Heart right ventricle (tissue), 16 donors: ENCODE data around the gene CAVIN2. TPM values are rescaled to one million over a fixed set of nuclear protein-coding genes. Genes with fewer than 3 reads are reported as not detected.
A peak's percentile ranks its signal among the peaks of the same experiment; 100 is the strongest.

ENCODE experiments used
- ATAC-seq, 8 donors: fragments of 200-7000 bp; cut with Tn5 transposase; one replicate each; pipeline ENCODE4 v1.9.1; 2020; ENCODE audit warnings: mild to moderate bottlenecking in 8 of 8, moderate library complexity in 8 of 8, moderate number of reproducible peaks in 1 of 8
- DNase-seq, 2 donors: peaks; one replicate each; pipeline ENCODE4 v3.0.0-alpha.2; 2020
- H3K27ac ChIP-seq, 10 donors: fragments of 200-600 bp; sonication (generic) in 2 of 10; one replicate each; pipeline versions ENCODE4 v1.5.0 to v1.8.0; 2020 to 2022; ENCODE audit warnings: mild to moderate bottlenecking in 3 of 10
- H3K27me3 ChIP-seq, 7 donors: fragments of 200-600 bp; one replicate each; pipeline ENCODE4 v1.8.0; 2021 to 2022; ENCODE audit warnings: mild to moderate bottlenecking in 2 of 7
- H3K36me3 ChIP-seq, 9 donors: fragments of 200-600 bp; sonication (generic) in 1 of 9; one replicate each; pipeline versions ENCODE4 v1.5.0 to v1.8.0; 2020 to 2022; ENCODE audit warnings: mild to moderate bottlenecking in 2 of 9
- H3K4me1 ChIP-seq, 9 donors: fragments of 200-600 bp; sonication (generic) in 1 of 9; one replicate each; pipeline versions ENCODE4 v1.5.0 to v1.8.0; 2020 to 2022; ENCODE audit warnings: mild to moderate bottlenecking in 4 of 9
- H3K4me3 ChIP-seq, 10 donors: fragments of 200-600 bp; sonication (generic) in 2 of 10; one replicate each; pipeline versions ENCODE4 v1.5.0 to v1.8.0; 2020 to 2022; ENCODE audit warnings: mild to moderate bottlenecking in 7 of 10, moderate library complexity in 2 of 10
- H3K9me3 ChIP-seq, 11 donors: fragments of 200-600 bp in 10 of 11; sonication (generic) in 2 of 11; one replicate each; pipeline versions ENCODE4 v1.5.0 to v1.8.0; 2013 to 2022; ENCODE audit warnings: mild to moderate bottlenecking in 2 of 11, control low read depth in 1 of 11, moderate library complexity in 1 of 11
- whole genome bisulfite sequencing, 2 donors: extraction: QIAGEN DNeasy Blood & Tissue Kit; methylation state at CpG; one replicate each; pipeline ENCODE4 v1.1.7; 2013; ENCODE audit warnings: inconsistent platforms in 1 of 2; 5-methylcytosine and 5-hydroxymethylcytosine counted together
- intact Hi-C, 10 donors: fragments of 100-400 bp; cut with DNase I; formaldehyde crosslinking; loops; one replicate each; pipeline versions ENCODE4 v1.11.1 to v1.14.2; 2022
- polyA plus RNA-seq, 2 donors: library from polyadenylated mRNA; stranded (reverse); fragments of 200-250 nt; gene quantifications; one replicate each; pipeline ENCODE4 v1.2.3, GENCODE V29; 2013
- total RNA-seq, 10 donors: library from RNA; stranded (reverse); fragmentation: NEBNext Ultra II Directional in 3 of 10; extraction: Animal tissue kit (Norgen Biotek cat#: 25700) in 3 of 10; gene quantifications; one replicate each; pipeline versions ENCODE4 v1.2.1 to v1.2.4, GENCODE V29; 2021 to 2023
- TF ChIP-seq, protein P1 (sequence below), 9 donors: fragments of 200-600 bp; sonication (generic) in 2 of 9; IDR thresholded peaks; one replicate each; pipeline versions ENCODE4 v1.5.0 to v1.8.0; 2021 to 2022; ENCODE audit warnings: antibody characterized with exemption in 9 of 9, mild to moderate bottlenecking in 5 of 9, moderate library complexity in 1 of 9
- donor health status: Arrhythmogenic right ventricular cardiomyopathy.
- donor health status: ischemic (EF 13 %, LVEDD 7.1; RV severe dilation, severe dysfunction).
- donor health status: healthy with polysubstance abuse.
- donor health status: DM: no; HTN: yes; CAD: no.
- donor health status: DM: no; HTN: no; CAD: no.
- donor health status: ischemic (EF 25% LVEDD 6.9; RV normal size, moderate dysfunction).
- donor health status: ischemic (EF 25% LVEDD 5.7; RV mildly dilated, moderate dysfunction).
- donor health status: healthy.
- donor health status: DM: yes; HTN: yes; CAD: no.
- donor health status: Ischemic cardiomyopathy.
- donor health status: ischemic (EF 35%, LVEDD 5.7; RV mildly dilated, moderate dysfunction).
- donor health status: nonischemic (EF 11% LVEDD 7.7; RV severe dilation, severe dysfunction).
- donor health status: DM: yes; HTN: yes; CAD: no.
- donor health status: PGD.
- donor health status: ischemic (EF 29% LVEDD 5.4; RV normal size, mild dysfunction).
- donor health status: nonischemic (EF 23%, LVEDD 6.1; RV moderate dilation, normal function).

CAVIN2 gene
- total and polyA plus RNA-seq, 12 donors, result 31.5 to 126 (median 91.3) TPM

DNA sequence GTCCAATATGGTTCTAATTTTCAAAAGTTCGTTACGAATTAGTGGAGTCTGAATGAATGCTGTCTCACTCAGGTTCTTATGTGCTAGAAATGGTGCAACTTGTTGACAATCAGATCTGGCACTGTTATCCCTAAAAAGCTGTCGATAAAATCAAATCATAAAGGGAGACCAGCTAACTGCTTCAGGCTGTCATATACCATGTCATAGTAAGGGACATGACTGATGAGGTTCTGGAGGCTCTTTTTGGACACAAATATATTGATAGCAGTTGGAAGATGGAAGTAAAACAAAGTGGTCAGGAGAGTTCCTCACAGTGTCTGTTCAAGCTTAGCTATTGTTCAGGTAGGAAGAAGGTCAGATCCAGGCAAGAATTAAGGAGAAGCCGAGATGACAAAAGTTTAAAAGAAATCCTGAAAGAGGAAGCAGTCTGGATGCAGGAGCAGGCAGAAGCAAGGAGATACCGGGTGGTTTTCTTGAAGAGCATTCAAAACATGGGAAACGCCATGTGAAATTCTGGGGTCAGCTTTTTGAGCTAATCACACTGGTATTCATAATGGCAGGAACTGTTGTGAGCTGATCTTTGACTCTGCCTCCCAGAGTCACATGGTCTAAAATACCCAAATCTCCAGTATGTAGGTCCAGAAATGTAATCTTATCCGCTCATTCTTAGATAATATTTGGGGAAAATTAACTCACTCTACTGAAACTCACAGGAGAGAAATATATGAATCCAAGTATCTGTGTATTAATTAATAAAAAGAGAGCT lies 9.4 kb upstream of the CAVIN2 start:
- H3K4me3 ChIP-seq, result no peak overlapping the region
- DNase-seq, result no peak
- H3K27me3 ChIP-seq, result no peaks in the 10 kb centered on the region
- intact Hi-C loops, result no loop called here
- no peaks in the 10 kb centered on the region for H3K36me3 ChIP-seq
- H3K27ac ChIP-seq, result peak overlapping the region in 2 of 10 donors; percentile 19 to 77
- peaks cover 8 to 45% (median 22%) of the 10 kb centered on the region in 9 donors for H3K4me1 ChIP-seq
- ATAC-seq, result no peak
- H3K9me3 ChIP-seq, result peaks cover 0 to 12% (median 0%) of the 10 kb centered on the region in 11 donors
- TF ChIP-seq, protein P1, sequence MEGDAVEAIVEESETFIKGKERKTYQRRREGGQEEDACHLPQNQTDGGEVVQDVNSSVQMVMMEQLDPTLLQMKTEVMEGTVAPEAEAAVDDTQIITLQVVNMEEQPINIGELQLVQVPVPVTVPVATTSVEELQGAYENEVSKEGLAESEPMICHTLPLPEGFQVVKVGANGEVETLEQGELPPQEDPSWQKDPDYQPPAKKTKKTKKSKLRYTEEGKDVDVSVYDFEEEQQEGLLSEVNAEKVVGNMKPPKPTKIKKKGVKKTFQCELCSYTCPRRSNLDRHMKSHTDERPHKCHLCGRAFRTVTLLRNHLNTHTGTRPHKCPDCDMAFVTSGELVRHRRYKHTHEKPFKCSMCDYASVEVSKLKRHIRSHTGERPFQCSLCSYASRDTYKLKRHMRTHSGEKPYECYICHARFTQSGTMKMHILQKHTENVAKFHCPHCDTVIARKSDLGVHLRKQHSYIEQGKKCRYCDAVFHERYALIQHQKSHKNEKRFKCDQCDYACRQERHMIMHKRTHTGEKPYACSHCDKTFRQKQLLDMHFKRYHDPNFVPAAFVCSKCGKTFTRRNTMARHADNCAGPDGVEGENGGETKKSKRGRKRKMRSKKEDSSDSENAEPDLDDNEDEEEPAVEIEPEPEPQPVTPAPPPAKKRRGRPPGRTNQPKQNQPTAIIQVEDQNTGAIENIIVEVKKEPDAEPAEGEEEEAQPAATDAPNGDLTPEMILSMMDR (IDR thresholded peaks at IDR 0.05), result no peak
- 92 to 93% methylated on average over 7 of the region's 7 CpGs for WGBS, 2 donors

DNA sequence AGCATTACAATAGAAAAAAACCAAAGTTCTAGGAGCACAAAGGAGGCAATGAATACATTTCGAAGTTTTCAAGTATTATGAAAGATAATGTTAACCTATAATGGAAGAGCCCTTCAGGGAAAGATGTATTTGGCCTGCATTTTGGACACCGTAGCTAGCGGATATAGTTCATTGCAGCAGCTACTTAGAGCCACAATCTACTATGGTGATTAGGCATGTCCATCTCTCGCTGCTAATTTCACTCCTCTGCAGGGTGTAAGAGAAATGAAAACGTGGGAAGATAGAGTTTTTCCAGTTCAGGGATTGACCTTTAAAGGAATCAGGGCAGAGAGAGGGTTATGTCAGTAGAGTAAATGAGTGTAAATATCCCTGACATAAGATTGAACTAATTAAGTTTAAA lies 8.5 kb upstream of the CAVIN2 start:
- peak in 4 of 8 donors; percentile 32 to 68 (median 58) for ATAC-seq
- DNase-seq, result no peak
- Histone ChIP-seq H3K9me3 (peaks cover 0 to 12% (median 0%) of the 10 kb centered on the region in 11 donors), H3K27me3 (no peaks in the 10 kb centered on the region), H3K27ac (peak overlapping the region; percentile 5 to 79 (median 67)), H3K4me1 (peaks cover 8 to 45% (median 26%) of the 10 kb centered on the region in 9 donors), H3K36me3 (no peaks in the 10 kb centered on the region), H3K4me3 (no peak overlapping the region)
- intact Hi-C loops, result no loop called here
- 45 to 64% methylated on average over 5 of the region's 5 CpGs for WGBS, 2 donors
- TF ChIP-seq, protein P1 (IDR thresholded peaks at IDR 0.05), result no peak

DNA sequence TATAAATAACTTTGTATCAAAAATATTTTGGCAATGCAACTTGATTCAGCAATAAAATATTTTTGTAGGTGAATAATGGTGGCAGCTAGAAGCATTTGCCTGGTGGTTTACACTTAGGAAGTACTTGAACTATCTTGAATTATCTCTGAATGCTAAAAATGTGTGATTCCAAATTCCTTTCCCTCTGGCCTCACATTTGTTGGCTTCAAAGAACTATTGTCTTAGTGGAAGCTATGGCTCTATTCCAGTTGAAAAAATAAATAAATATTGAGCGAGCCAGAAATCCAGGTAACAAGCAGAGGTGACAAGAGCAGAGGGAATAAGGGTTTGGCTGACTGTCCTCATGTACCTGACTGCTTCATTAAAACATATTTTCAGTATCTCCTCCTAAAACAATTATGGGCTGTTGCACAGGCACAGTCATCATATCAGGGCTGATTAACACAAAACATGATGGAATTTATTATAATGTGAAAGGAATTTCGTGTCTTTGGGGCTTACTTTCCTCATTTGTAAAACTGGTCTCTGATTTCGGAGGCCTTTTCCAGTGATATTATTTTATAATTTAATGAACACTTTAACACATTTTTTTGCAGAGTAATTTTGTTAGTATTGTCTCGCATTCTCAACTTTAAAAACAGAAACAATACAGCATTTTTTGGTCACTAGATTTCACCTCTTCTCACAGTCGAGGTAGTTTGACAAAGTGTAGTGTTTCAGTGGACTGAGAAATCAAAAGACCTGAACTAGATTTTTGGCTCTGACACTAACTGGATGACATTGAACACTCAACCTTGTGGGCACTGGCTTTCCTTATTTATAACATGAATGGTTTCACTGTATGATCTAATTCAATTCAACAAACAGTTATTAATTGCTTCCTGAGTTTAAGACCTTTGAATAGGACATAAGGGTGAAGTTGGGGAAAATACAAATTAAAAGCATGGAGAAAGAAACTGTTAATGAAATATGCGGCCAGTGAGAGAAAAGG lies 7.8 kb upstream of the CAVIN2 start:
- WGBS, 2 donors, result 54 to 55% methylated on average over 6 of the region's 6 CpGs

More for the DNA sequence above, 7.8 kb upstream of the CAVIN2 start:
- Histone ChIP-seq H3K4me1 (peaks cover 8 to 52% (median 30%) of the 10 kb centered on the region in 9 donors), H3K27ac (peak overlapping the region; percentile 5 to 79 (median 67)), H3K4me3 (no peak overlapping the region), H3K27me3 (no peaks in the 10 kb centered on the region), H3K36me3 (no peaks in the 10 kb centered on the region), H3K9me3 (peaks cover 0 to 7% (median 0%) of the 10 kb centered on the region in 11 donors)
- ATAC-seq (peak; percentile 19 to 74 (median 48)), DNase-seq (no peak)
- TF ChIP-seq, protein P1 (IDR thresholded peaks at IDR 0.05), result no peak
- intact Hi-C loops, result no loop called here
